A549 treated with GW870086 at 1 μM for 4 hours (cell line): ENCODE data around the gene UBXN11. TPM values are rescaled to one million over a fixed set of nuclear protein-coding genes. Genes with fewer than 3 reads are reported as not detected.

Experiments
- total RNA-seq: library from RNA; stranded (reverse); fragments of 200-300 nt; extraction: Qiagen RNA extraction; gene quantifications from 5 replicates; pipeline ENCODE4 v1.2.3, GENCODE V29; 2022; ENCODE audit warnings: low read depth

UBXN11 gene, protein sequence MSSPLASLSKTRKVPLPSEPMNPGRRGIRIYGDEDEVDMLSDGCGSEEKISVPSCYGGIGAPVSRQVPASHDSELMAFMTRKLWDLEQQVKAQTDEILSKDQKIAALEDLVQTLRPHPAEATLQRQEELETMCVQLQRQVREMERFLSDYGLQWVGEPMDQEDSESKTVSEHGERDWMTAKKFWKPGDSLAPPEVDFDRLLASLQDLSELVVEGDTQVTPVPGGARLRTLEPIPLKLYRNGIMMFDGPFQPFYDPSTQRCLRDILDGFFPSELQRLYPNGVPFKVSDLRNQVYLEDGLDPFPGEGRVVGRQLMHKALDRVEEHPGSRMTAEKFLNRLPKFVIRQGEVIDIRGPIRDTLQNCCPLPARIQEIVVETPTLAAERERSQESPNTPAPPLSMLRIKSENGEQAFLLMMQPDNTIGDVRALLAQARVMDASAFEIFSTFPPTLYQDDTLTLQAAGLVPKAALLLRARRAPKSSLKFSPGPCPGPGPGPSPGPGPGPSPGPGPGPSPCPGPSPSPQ
- total RNA-seq = 12.5 to 15.2 TPM (median 14.8 TPM) in 5 replicates

DNA sequence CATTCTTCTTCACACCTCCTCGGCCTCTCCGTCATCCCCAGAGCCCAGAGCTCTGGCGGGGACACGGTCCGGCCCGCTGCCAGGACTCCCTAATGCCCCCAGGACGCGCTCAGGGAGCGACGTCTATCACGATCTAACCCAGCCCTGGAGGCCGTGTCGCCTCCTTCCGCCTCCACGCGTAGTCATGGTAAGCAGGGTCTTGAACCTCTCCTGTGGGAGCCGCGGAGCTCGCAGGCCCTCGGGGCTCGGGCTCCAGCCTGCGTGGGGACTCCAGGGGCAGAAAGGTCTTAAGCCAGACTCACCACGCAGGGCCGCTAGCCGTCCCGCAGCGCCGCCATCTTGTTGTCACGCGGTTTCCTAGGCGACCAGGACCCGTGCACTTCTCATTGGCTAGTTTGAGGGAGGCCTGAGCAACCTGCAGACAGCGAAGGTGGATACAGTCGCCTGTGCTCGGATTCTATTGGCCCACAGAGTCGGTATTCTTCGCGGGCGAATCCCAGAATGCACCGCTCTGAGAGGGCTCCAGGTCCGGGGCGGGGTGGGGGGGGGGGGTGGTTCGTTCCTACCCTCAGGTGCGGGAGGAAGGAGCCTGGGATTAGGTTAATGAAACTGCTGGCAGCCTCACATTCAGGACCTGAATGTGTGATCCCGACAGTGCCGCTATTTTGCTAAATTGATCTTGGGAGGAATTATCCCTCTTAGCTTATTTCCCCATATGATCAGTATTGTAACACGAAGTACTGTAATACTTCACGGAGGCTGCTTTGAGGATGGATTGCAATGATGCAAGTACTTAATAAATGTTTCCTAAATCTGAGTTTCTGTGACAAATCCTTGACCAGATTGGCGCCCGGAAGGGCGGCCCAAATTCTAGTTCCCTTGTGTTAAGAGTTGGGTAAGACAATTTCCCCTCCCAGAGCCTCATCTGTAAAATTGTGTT lies at the start of gene UBXN11:
Gene UBXN11, minus strand, starts transcription at position 347 of the 940 bp plus-strand sequence. CDS start 3,753 bp downstream, outside the sequence.

DNA sequence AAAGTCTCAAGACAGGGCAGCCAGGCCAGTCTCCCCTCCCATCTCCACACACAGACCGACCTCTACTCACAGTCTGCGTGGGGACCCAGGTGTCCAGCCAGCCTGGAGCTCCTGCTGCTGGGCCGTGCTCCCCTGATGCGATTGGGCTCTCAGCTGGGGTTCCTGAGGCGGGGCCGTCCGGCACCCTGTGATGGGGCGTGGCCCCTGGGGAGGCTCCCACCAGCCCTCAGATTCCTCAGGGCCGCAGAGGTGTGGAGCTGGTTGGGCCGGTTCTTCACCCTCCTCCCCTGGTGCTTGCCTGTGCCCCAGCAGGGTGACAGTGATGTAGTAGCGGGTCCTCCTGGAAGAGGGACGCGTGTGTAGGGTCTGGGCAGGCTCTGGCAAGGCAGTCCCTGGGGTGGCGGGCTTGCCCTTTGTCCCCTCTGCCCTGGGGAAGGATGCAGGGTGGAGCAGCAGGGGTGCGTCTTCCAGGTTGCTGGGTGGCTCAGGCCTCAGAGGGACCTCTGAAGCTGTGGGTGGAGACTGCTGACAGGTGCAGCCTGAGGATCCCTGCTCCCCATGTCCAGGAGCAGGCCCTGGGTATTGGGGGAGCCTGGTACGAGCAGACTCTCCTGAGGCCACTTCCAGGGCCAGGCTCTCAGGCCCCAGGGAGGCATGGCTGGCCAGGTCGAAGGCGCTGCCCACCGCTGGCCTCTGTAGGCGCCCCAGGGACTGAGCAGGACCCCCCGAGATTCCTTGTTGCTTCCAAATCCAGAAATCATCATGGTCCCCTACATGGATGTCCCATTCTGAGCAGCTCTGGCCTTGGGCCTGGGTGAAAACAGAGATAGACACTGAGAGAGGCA lies 47.8 kb upstream of the UBXN11 start, which contains the start of gene CRYBG2:
Gene CRYBG2, minus strand, starts transcription at position 155 of the 845 bp plus-strand sequence. CDS start 7,473 bp downstream, outside the sequence.

DNA sequence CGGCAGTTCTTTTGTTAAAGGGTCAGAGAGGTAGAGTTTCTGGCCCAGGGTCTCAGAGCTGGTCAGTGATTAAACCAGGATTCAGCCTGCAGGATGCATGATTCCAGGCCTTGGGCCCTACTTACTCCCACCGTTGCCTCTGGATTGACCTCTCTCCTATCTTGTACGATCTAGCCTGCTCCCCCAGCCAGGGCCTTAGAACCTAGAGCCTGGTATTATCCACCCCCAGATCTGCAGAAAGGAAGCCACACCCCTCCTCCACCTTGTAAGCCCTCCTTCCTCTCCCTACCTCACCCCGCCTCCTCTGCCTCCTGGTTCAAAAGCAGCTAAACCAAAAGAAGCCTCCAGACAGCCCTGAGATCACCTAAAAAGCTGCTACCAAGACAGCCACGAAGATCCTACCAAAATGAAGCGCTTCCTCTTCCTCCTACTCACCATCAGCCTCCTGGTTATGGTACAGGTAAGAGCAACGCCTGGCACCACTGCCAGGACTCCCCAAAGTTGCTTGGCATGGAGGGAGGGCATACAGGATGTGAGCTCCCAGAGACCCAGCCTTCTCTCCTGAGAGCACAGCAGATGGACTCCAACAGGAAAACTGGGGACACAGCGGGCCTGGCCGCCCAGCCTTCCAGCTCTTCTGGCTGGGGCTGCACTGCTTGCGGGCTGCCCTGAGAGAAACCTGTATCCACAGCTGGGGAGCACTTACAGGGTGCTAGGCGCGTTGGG lies 11.3 kb upstream of the UBXN11 start, which contains the start of gene CD52:
Gene CD52, plus strand, starts transcription at position 347 of the 726 bp plus-strand sequence. Its CDS starts 60 bp downstream, at position 407.

DNA sequence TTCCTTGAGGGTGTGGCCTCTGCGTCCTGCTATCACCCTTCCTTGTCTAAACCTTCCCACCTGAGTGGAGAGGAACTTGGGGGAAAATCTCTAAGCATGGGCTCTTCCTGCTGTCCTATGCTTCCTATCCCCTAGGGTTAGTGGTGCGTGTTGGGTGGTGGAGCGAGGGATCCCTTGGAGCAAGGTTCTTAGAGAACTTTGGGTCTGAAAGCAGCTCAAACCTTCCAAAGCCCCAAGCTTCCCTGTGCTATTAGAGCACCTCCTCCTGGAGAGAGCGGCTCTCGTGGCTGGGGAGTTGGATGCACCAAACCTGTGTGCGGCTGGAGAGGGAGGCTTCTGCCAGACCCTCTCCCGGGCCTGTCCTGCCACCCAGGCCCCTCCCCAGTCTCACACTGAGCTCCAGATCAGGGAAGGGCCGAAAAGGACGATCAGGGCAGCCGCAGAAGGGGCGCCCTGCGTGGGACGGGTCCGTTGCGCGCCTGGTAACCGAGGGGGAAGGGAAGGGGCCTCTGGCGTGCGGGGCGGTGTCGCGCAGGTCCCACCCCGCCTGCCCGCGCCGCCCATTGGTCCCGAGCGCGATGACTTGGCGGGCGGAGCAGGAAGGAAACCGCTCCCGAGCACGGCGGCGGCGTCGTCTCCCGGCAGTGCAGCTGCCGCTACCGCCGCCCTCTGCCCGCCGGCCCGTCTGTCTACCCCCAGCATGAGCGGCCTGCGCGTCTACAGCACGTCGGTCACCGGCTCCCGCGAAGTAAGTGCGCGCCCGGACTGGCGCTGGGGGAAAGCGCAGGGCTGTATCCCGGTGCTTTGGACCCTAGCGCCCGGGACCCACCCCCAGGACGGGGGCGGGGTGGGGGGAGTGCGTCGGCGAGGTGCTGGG lies 26.7 kb downstream of the UBXN11 start, which contains the start of gene SH3BGRL3:
Gene SH3BGRL3, plus strand, starts transcription at position 631 of the 877 bp plus-strand sequence. Its CDS starts 70 bp downstream, at position 701.

DNA sequence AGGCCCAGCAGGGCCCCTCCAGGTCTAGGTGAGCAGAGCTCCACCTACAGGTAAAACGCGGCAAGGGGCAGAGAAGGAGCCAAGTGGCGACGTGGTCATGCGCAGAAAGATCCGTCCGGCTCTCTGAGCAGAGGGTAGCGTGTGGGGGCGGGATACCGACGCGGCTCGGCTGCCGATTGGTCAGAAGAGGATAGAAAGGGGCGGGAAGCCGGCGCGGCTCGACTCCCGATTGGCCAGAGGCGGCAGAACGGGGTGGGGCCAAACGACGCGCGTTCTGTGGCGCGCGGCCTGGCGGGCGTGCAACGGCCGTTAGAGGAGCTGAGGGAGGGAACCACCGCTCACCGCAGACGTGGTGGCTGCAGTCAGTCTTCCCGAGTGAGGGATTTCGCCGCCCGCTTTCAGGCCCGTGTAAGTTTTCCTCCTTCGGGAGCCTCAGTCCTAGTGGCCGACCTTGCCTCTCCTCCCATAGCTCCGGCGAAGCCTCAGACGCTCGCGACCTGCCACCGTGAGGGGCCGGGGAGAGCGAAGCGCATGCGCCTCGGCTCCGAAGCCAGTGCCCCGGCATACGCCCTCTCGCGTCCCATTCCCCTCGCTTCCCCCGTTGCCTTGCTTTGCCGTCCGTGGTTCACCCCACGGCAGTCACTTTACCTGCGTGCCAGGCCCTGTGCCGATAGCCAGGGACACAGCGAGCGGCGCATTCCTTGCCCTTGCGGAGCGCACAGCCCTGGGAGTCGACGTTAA lies 72.4 kb downstream of the UBXN11 start, which contains the start of gene CEP85:
Gene CEP85, plus strand, starts transcription at position 298 of the 741 bp plus-strand sequence. CDS start 5,584 bp downstream, outside the sequence.

Other genes starting within 250 kb of the UBXN11 start
- 0.70 to 1.5 TPM (median 1.2 TPM) in 5 replicates for gene TRIM63, start 239.0 kb downstream of the UBXN11 start, total RNA-seq
- gene PDIK1L, start 194.8 kb downstream of the UBXN11 start, total RNA-seq = 1.6 to 2.1 TPM (median 2.0 TPM) in 5 replicates
- 0.07 to 0.10 TPM (median 0.08 TPM) in 3 of 5 replicates, not detected in the others for gene FAM110D, start 147.6 kb downstream of the UBXN11 start, total RNA-seq
- gene C1orf232, start 137.7 kb downstream of the UBXN11 start, total RNA-seq = not detected in 5 replicates
- 54.0 to 67.0 TPM (median 63.2 TPM) in 5 replicates for gene ZNF593, start 136.7 kb downstream of the UBXN11 start, total RNA-seq
- 0.26 to 0.31 TPM in 2 of 5 replicates, not detected in the others for gene ZNF593OS, start 134.8 kb downstream of the UBXN11 start, total RNA-seq
- gene CNKSR1, start 129.1 kb downstream of the UBXN11 start, total RNA-seq = 0.20 to 0.50 TPM (median 0.32 TPM) in 5 replicates
- gene CATSPER4, start 116.0 kb downstream of the UBXN11 start, total RNA-seq = not detected in 5 replicates
- gene CEP85, start 72.4 kb downstream of the UBXN11 start, total RNA-seq = 10.3 to 13.3 TPM (median 12.5 TPM) in 5 replicates
- 111 to 165 TPM (median 137 TPM) in 5 replicates for gene SH3BGRL3, start 26.6 kb downstream of the UBXN11 start, total RNA-seq
- not detected in 5 replicates for gene CD52, start 11.3 kb upstream of the UBXN11 start, total RNA-seq
- 1.4 to 2.1 TPM (median 1.6 TPM) in 5 replicates for gene CRYBG2, start 47.5 kb upstream of the UBXN11 start, total RNA-seq
- gene ZNF683, start 66.1 kb upstream of the UBXN11 start, total RNA-seq = not detected in 5 replicates
- gene LIN28A, start 104.2 kb upstream of the UBXN11 start, total RNA-seq = 0.03 TPM in 1 of 5 replicates, not detected in the others
- gene DHDDS, start 125.7 kb upstream of the UBXN11 start, total RNA-seq = 19.3 to 27.5 TPM (median 22.8 TPM) in 5 replicates
- 328 to 408 TPM (median 339 TPM) in 5 replicates for gene HMGN2, start 165.8 kb upstream of the UBXN11 start, total RNA-seq
- 15.6 to 18.2 TPM (median 17.3 TPM) in 5 replicates for gene RPS6KA1, start 223.1 kb upstream of the UBXN11 start, total RNA-seq